ENCODE data around the gene RUNDC3A.

RUNDC3A gene

GRCh38 chr17:44267818-44268490, 40.4 kb upstream of the RUNDC3A start, which contains the start of gene SLC4A1:
Gene SLC4A1, minus strand, starts transcription at chr17:44268135. Its CDS starts 5,269 bp downstream, at chr17:44262866.
- TF ChIP-seq, protein P1, sequence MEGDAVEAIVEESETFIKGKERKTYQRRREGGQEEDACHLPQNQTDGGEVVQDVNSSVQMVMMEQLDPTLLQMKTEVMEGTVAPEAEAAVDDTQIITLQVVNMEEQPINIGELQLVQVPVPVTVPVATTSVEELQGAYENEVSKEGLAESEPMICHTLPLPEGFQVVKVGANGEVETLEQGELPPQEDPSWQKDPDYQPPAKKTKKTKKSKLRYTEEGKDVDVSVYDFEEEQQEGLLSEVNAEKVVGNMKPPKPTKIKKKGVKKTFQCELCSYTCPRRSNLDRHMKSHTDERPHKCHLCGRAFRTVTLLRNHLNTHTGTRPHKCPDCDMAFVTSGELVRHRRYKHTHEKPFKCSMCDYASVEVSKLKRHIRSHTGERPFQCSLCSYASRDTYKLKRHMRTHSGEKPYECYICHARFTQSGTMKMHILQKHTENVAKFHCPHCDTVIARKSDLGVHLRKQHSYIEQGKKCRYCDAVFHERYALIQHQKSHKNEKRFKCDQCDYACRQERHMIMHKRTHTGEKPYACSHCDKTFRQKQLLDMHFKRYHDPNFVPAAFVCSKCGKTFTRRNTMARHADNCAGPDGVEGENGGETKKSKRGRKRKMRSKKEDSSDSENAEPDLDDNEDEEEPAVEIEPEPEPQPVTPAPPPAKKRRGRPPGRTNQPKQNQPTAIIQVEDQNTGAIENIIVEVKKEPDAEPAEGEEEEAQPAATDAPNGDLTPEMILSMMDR (IDR thresholded peaks at IDR 0.05) = no peak

DNA sequence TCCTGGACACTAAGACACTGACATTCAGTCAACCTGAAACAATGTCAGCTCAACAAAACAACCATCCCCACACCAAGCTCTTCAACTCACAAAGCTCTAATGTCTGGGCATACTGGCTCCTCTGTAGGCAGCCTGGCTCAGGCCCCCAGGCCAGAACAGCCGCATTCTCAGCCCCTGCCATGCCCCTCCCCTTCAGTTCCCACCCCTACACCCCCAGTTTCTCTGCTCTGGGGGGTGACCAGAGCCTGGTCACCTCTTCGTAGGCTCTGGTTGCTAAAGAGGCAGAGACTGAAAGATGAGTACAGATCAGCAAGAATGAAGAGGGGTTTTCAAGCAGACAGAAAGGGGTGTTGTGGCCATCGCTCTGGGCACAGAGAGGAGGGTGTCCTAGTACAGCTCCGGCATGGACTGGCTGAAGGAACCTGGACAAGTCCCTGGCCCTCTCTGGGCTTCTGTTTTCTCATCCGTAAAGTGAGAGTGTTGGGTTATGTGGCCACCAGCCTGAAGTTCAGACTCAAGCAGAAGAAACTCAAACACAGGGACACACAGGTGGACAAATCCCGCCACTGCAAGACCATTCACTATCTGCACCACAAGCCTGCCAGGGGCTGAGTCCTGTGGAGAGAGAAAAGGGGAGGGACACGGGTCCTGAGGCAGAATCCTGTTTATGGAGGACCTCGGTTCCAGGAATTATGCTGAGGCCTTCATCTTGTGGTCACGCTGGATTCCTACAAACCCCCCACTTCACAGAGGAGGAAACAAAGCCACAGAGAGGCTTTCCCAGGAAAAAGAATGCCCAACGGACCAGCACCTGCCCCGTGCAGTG, 39.5 kb upstream of the RUNDC3A start:
- TF ChIP-seq, protein P1 (IDR thresholded peaks at IDR 0.05) = no peak

DNA sequence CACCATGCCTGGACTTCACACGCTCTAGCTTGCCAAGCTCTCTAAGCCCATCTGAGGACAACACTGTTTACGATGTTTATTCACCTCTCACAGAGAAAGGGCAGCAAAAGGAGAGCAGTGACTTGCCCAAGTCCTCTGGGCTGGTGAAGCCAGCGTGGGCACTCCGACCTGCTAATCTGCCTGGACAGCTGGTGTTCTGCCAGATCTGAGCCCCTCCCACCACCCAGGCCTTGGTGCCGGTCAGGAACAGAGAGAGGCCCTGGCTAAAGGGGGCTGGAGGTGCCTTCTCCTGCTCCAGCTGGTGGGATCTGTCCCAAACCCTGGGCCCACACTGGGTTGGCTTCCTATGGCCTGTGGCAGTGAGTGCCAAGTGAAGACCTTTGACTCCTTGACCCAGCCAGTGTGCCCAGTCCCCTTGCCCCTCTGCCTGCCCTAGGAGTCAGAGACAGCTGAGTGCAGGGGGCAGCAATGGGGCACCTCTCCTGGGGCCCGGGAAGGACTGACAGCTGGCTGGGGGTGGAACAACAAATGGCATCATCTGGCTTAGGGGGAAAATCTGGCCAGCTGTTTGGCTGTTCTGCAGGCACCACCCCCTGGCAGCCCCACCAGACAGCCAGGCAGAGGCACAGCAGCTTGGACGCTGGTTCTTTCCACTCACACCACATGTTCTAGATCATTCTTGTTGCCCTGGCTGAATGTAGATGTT, 38.7 kb upstream of the RUNDC3A start:
- TF ChIP-seq, protein P1 (IDR thresholded peaks at IDR 0.05) = no peak

DNA sequence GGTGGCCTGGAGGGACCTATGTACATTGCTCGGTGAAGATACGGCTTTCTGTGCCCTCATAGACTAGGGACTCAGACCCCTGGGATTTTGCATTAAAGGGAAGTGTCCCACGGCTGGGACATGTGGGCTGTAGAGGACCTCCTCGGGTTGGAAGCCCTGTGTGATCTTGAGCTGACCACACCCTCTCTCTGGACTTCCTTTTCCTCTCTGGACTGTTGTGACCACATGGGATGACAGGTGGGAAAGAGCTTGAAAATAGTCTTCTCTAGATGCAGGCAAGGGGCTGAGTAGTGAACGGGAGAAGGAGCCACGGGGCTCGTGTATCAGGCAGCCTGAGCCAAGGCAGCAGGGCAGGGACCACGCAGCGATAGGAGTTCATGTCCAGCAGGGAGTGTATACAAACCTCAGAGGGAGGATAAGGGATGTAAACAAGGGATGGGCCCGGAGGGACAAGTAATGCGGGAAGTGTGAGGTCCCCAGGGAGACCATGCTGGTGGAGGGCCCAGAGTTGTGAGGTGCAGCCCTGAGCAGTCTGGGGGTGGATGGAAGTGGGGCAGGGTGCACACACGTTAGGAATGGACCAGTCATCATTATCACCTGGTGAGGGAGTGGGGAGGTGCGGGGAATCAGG, 36.0 kb upstream of the RUNDC3A start:
- TF ChIP-seq, protein P1 (IDR thresholded peaks at IDR 0.05) = no peak

DNA sequence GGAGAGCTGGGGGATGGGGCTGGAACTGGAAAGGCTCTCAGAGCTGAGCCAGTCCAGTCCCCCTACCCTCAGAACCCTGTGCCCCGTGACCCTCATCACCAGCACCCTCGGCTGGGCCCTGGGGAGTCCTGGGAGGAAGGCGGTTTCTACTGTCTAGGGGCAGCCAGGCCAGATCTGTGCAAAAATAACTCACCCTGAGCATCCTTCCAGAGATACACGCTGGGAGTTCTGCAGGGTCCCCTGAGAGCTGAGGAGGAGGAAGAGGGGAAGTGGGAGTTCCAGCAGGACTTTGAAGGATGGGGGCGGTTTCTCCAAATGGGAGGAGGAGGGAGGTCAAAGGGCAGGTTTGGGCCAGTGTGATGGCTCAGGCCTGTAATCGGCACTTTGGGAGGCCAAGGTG, 35.4 kb upstream of the RUNDC3A start:
- TF ChIP-seq, protein P1 (IDR thresholded peaks at IDR 0.05) = no peak

DNA sequence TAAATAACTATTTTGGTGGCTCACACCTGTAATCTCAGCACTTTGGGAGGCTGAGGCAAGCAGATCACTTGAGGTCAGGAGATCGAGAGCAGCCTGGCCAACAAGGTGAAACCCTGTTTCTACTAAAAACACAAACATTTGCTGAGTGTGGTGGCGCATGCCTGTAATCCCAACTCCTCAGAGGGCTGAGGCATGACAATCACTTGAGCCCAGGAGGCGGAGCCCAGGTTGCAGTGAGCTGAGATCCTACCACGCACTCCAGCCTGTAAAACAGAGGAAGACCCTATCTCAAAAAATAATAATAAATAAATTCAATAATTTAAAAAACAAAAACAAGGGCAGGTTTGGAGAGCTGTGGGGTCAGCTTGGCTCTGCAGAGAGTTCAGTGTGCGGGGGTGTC, 34.8 kb upstream of the RUNDC3A start:
- TF ChIP-seq, protein P1 (IDR thresholded peaks at IDR 0.05) = no peak

DNA sequence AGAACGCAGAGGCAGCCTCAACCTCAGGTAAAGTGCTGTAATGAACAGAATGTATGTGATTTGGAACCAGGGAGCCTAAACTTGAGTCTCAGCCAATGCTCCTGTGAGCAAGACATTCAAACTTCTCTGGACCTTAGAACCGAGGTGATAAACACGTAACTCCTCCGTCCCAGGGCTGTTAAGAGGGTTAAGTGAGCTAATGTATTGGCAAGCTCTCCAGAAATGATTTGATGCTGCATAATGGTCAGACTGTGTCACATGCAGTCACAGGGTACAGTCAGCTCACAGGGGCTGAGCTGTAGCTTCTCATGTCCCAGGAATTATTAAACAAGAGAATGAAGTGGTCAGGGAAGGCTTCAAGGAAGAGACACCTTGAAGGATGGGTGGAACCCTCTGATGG, 30.4 kb upstream of the RUNDC3A start:
- TF ChIP-seq, protein P1 (IDR thresholded peaks at IDR 0.05) = no peak
